ENCODE measurements around the gene TMEM212.
"Not testable (repeated sequence)": the region's sequence is repeated elsewhere in the genome, so short reads cannot be mapped to it uniquely, and the experiment has no call there.

TMEM212 gene

GRCh38 chr3:171813278-171813896 is 29.8 kb upstream of the TMEM212 start:
- no peak for DNase-seq (ENCODE audit: low read depth in 2 of 2)

- no peak for DNase-seq (ENCODE audit: low read depth in 2 of 2)
Measured at GRCh38 chr3:171813897-171814460, 29.2 kb upstream of the TMEM212 start.

- not testable (repeated sequence) for DNase-seq (ENCODE audit: low read depth in 2 of 2)
Measured at GRCh38 chr3:171814662-171815061, 28.5 kb upstream of the TMEM212 start.

GRCh38 chr3:171815973-171816595 is 27.1 kb upstream of the TMEM212 start:
- DNase-seq (ENCODE audit: low read depth in 2 of 2), result no peak

- DNase-seq (ENCODE audit: low read depth in 2 of 2), result no peak
Measured at GRCh38 chr3:171817074-171817800, 25.9 kb upstream of the TMEM212 start.

- DNase-seq (ENCODE audit: low read depth in 2 of 2), result no peak
Measured at GRCh38 chr3:171821044-171821443, 22.1 kb upstream of the TMEM212 start.

- DNase-seq (ENCODE audit: low read depth in 2 of 2), result no peak
Measured at GRCh38 chr3:171821778-171822358, 21.3 kb upstream of the TMEM212 start.

GRCh38 chr3:171822431-171823106 is 20.6 kb upstream of the TMEM212 start:
- no peak for DNase-seq (ENCODE audit: low read depth in 2 of 2)

- no peak for DNase-seq (ENCODE audit: low read depth in 2 of 2)
Measured at GRCh38 chr3:171824116-171824515, 19.0 kb upstream of the TMEM212 start.

GRCh38 chr3:171824824-171825221 is 18.3 kb upstream of the TMEM212 start:
- DNase-seq (ENCODE audit: low read depth in 2 of 2), result no peak

- DNase-seq (ENCODE audit: low read depth in 2 of 2), result no peak
Measured at GRCh38 chr3:171825222-171825828, 17.8 kb upstream of the TMEM212 start.

- no peak for DNase-seq (ENCODE audit: low read depth in 2 of 2)
Measured at GRCh38 chr3:171827385-171827784, 15.8 kb upstream of the TMEM212 start.

- no peak for DNase-seq (ENCODE audit: low read depth in 2 of 2)
Measured at GRCh38 chr3:171827836-171828458, 15.2 kb upstream of the TMEM212 start.

- no peak for DNase-seq (ENCODE audit: low read depth in 2 of 2)
Measured at GRCh38 chr3:171828902-171829770, 14.0 kb upstream of the TMEM212 start.

GRCh38 chr3:171829841-171830517 is 13.2 kb upstream of the TMEM212 start:
- DNase-seq (ENCODE audit: low read depth in 2 of 2), result no peak

GRCh38 chr3:171830518-171830875 is 12.7 kb upstream of the TMEM212 start:
- no peak for DNase-seq (ENCODE audit: low read depth in 2 of 2)

- DNase-seq (ENCODE audit: low read depth in 2 of 2), result no peak
Measured at GRCh38 chr3:171831936-171832335, 11.2 kb upstream of the TMEM212 start.

GRCh38 chr3:171832989-171833388 is 10.2 kb upstream of the TMEM212 start:
- DNase-seq (ENCODE audit: low read depth in 2 of 2), result no peak

GRCh38 chr3:171833789-171834460 is 9.2 kb upstream of the TMEM212 start:
- DNase-seq (ENCODE audit: low read depth in 2 of 2), result no peak
